Ectodermal cell (in vitro differentiated cells): ENCODE data around the gene RFX2.

Experiments used
- H3K27ac ChIP-seq: 2 replicates; pipeline ENCODE4 v1.7.0; 2013; ENCODE audit warnings: mild to moderate bottlenecking, low read depth, low read length; ENCODE audit not compliant: insufficient read depth, poor library complexity, severe bottlenecking
- H3K27me3 ChIP-seq: 2 replicates; pipeline ENCODE4 v1.7.0; 2013; ENCODE audit warnings: mild to moderate bottlenecking, low read length; ENCODE audit not compliant: insufficient read depth, control insufficient read depth, poor library complexity, severe bottlenecking
- H3K36me3 ChIP-seq: one replicate; pipeline ENCODE4 v1.7.0; 2013; ENCODE audit warnings: low read length; ENCODE audit not compliant: control insufficient read depth, insufficient read depth
- H3K4me1 ChIP-seq: one replicate; pipeline ENCODE4 v1.7.0; 2013; ENCODE audit warnings: low read length; ENCODE audit not compliant: control insufficient read depth, insufficient read depth
- H3K4me3 ChIP-seq: 2 replicates; pipeline ENCODE4 v1.7.0; 2013; ENCODE audit warnings: low read depth, low read length, control low read depth; ENCODE audit not compliant: insufficient read depth
- H3K9me3 ChIP-seq: 2 replicates; pipeline ENCODE4 v1.7.0; 2013; ENCODE audit warnings: mild to moderate bottlenecking, low read length, moderate library complexity; ENCODE audit not compliant: control insufficient read depth
- WGBS, 2 experiments: methylation state at CpG; one replicate each; pipeline ENCODE4 v1.1.7; 2013; ENCODE audit warnings: missing lambda C conversion rate in 2 of 2; 5-methylcytosine and 5-hydroxymethylcytosine counted together

RFX2 gene

GRCh38 chr19:6060600-6061375, 49.5 kb downstream of the RFX2 start:
- 80% methylated on average over 21 of the region's 21 CpGs for WGBS, 2 experiments
- no peak overlapping the region for H3K27ac ChIP-seq
- peaks cover 19% of the 10 kb centered on the region for H3K4me1 ChIP-seq

DNA sequence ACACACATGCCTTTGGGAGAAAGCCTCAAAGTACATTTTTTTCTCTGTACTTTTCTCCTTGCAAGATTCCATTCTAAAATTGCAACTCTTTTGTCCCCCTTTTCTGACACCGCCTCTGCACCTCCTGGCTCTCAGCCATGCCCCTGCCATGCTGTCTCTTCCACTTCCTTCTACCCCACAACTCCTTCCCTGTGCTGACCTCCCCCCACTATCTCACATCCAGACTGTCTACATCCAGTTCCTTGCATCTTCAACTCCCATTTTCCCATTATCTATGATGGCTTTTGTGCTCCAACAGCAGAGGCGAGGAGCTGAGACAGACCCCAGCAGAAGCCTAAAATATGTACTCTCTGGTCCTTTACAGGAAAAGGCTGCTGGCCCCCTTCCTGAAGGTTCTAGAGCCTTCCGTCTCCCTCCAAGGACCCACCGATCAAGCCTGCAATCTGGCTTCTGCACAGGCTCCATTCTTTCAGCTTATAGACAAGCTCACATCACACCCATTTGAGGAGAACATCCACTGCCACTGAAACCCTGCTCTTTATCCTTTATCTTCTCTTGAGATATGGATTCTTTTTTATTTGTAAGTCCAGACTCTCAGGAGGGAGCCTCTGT, 50.2 kb downstream of the RFX2 start:
- 94 to 96% methylated on average over 4 of the region's 4 CpGs for WGBS, 2 experiments
- no peaks in the 10 kb centered on the region for H3K9me3 ChIP-seq
- H3K27ac ChIP-seq: no peak overlapping the region
- no peaks in the 10 kb centered on the region for H3K27me3 ChIP-seq
- H3K4me3 ChIP-seq: no peak overlapping the region
- peaks cover 13% of the 10 kb centered on the region for H3K4me1 ChIP-seq
- no peaks in the 10 kb centered on the region for H3K36me3 ChIP-seq

More at GRCh38 chr19:6060600-6061375, 49.5 kb downstream of the RFX2 start:
- H3K27me3 ChIP-seq: no peaks in the 10 kb centered on the region
- no peaks in the 10 kb centered on the region for H3K9me3 ChIP-seq
- no peak overlapping the region for H3K4me3 ChIP-seq
- H3K36me3 ChIP-seq: no peaks in the 10 kb centered on the region

DNA sequence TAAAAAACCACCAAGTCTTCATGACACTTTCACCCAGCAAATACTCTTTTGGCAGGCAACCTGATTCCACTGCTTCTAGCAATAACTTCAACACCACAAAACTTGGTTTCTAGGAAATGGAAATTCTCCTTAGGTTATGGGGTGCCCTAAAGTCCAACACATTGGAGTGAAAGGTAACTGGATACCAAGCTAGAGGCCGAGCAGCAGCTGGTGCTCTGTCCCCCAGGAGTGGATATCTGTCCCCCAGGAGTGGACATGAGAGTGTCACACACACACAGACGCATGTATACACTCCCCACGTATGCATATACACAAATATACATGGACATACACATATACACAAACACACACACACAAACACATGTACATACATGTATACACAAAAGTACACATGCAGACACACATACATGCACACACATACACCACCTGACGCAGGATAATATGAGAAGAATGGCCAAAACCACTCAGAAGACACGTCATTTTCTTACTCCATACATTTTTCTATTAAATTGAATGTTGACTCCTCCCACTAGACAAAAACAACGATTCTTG, 50.8 kb downstream of the RFX2 start:
- Histone ChIP-seq H3K36me3 (no peaks in the 10 kb centered on the region), H3K4me1 (peaks cover 7% of the 10 kb centered on the region), H3K4me3 (no peak overlapping the region), H3K9me3 (no peaks in the 10 kb centered on the region), H3K27ac (no peak overlapping the region), H3K27me3 (no peaks in the 10 kb centered on the region)
- 90 to 91% methylated on average over 5 to 6 of the region's 6 CpGs for WGBS, 2 experiments

GRCh38 chr19:6058518-6059201, 51.6 kb downstream of the RFX2 start:
- Histone ChIP-seq H3K9me3 (no peaks in the 10 kb centered on the region), H3K27ac (no peak overlapping the region), H3K27me3 (no peaks in the 10 kb centered on the region), H3K36me3 (no peaks in the 10 kb centered on the region), H3K4me3 (no peak overlapping the region), H3K4me1 (no peaks in the 10 kb centered on the region)
- WGBS, 2 experiments: 82 to 86% methylated on average over 17 of the region's 17 CpGs

GRCh38 chr19:6057651-6058517, 52.4 kb downstream of the RFX2 start:
- no peaks in the 10 kb centered on the region for H3K4me1 ChIP-seq
- no peak overlapping the region for H3K27ac ChIP-seq
- no peaks in the 10 kb centered on the region for H3K9me3 ChIP-seq
- H3K27me3 ChIP-seq: no peaks in the 10 kb centered on the region
- 91 to 92% methylated on average over 14 of the region's 14 CpGs for WGBS, 2 experiments
- H3K36me3 ChIP-seq: no peaks in the 10 kb centered on the region
- no peak overlapping the region for H3K4me3 ChIP-seq

GRCh38 chr19:6056801-6057650, 53.3 kb downstream of the RFX2 start:
- Histone ChIP-seq H3K9me3 (no peaks in the 10 kb centered on the region), H3K36me3 (no peaks in the 10 kb centered on the region), H3K27me3 (no peaks in the 10 kb centered on the region), H3K27ac (no peak overlapping the region), H3K4me3 (no peak overlapping the region), H3K4me1 (no peaks in the 10 kb centered on the region)
- WGBS, 2 experiments: 86 to 87% methylated on average over 28 of the region's 28 CpGs

- WGBS, 2 experiments: 86 to 89% methylated on average over 8 of the region's 8 CpGs
- Histone ChIP-seq H3K4me3 (no peak overlapping the region), H3K27me3 (no peaks in the 10 kb centered on the region), H3K4me1 (no peaks in the 10 kb centered on the region), H3K27ac (no peak overlapping the region), H3K36me3 (no peaks in the 10 kb centered on the region), H3K9me3 (no peaks in the 10 kb centered on the region)
These were observed 54.0 kb downstream of the RFX2 start for GRCh38 chr19:6056282-6056741.

DNA sequence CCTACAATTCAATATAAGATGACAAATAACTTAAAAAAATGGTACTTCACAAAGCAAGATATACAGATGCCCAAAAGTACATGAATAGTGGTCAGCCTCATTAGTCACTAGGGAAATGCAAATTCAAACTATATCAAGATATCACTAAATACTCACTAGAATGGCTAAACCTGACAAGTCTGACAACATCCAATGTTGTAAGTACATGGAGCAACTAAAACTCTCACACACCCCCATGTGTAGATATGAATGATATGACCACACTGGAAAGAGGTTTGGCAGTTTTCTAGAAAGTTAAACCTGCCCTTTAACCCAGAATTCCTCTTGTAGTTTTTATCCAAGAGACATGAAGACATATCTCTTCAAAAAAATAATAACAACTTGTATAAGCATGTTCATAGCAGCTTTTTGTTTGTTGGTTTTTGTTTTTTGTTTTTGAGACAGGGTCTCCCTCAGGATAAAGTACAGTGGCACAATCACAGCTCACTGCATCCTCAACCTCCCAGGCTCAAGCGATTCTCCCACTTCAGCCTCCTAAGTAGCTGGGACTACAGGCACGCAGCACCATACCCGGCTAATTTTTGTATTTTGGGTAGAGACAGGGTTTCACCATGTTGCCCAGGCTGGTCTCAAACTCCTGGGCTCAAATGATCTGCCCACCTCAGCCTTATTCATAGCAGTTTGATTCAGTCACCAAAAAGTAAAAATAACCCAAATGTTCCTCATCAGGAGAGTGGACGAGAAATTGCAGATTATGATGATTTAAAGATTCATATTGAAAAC, 55.1 kb downstream of the RFX2 start:
- no peak overlapping the region for H3K4me3 ChIP-seq
- H3K27ac ChIP-seq: no peak overlapping the region
- no peaks in the 10 kb centered on the region for H3K4me1 ChIP-seq
- no peaks in the 10 kb centered on the region for H3K9me3 ChIP-seq
- no peaks in the 10 kb centered on the region for H3K27me3 ChIP-seq
- H3K36me3 ChIP-seq: no peaks in the 10 kb centered on the region
- 91 to 92% methylated on average over 3 of the region's 4 CpGs for WGBS, 2 experiments
